ENCODE data around the gene PRKN.

The PRKN gene

DNA sequence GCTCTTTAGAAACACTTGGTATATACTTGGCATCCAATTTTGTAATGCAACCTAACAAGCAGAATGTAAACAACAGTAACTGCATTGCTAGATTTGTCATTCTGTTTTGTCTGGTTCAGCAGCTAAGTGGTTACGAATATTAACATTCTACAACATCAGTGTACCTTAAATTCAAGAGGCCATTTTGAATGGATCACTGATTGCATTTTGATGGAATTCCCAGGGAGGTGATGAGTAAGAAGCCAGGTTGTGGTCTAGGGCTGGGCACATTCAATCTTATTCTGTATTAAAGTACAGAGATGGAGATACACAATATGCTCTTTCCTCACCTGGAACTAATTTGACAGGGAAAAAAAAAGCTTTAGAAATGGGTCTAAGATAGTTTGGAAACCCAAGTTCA lies 483.5 kb downstream of the PRKN start:
- no peak for DNase-seq (ENCODE audit: low spot score)

DNA sequence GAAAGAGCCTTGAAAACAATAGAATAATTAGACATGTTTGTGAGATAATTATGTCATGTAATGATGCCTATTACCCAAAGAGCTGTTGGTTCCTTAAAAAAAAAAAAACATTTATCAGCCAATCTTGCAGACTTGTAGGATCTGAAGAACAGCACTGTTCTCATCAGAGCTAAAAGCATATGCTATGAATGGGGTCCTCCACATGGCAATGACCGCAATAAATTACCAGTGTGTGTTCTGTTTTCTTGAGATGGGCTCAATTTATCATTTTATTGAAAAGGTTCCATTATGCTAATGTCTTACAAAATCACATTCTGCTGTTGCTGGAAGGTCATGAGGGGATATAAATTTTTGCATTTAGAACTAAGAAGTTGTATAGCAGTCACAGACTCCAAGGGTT lies 484.7 kb downstream of the PRKN start:
- no peak for DNase-seq (ENCODE audit: low spot score)

DNA sequence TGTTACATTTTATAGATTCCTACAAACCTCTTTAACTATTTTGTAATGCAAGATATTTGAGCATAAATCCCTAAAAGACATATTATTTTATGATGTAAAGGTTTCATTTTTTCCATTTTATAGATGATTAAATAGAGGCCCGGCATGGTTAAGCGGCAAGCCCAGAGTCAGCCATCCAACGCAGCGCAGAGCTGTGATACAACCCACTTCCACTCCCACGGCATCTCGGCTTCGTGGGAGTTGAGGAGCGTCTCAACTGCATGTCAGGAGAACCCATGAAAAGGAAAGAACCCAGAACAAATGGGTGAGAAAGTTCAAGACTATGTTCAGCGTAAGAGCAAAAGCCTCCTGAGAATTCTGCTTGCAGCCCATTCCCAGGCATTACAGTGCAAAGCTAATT lies 488.2 kb downstream of the PRKN start:
- no peak for DNase-seq (ENCODE audit: low spot score)

DNA sequence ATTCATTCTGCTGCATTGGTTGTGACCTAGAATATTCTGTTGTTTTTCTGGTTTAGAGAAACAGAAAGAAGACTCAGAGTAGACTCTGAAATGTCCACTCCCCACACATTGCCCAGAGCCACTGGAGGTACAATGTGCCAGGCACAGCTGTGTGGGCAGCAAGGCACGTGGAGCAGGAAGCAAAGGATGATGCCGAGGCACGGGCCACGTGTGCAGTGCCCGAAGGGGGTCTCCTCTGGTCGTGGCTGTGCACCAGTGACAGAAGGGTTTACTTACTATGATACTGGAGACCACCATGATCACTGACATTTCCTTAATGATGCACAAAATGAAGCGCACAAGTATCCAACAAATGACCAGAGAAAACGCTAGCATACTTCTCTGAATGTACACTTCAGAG lies 488.9 kb downstream of the PRKN start:
- DNase-seq (ENCODE audit: low spot score) = no peak

DNA sequence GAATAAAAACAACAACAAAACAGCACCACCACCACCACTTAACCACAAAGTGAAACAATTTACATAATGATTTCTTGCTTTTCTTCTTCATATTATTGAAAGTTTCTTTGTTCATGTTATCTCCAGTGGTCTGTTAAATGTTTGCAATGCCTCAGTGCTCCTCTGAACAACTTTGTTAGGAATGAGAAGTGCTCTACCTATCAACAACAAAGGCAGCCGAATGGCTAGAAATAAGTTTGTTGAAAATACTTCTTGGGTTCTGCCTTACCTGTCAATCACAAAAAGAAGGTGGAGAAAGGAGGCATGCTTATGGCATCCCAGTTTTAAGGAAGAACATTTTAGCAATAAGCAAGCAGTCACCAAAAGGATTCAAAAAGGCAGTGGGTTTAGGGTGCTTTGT lies 490.2 kb downstream of the PRKN start:
- no peak for DNase-seq (ENCODE audit: low spot score)

DNA sequence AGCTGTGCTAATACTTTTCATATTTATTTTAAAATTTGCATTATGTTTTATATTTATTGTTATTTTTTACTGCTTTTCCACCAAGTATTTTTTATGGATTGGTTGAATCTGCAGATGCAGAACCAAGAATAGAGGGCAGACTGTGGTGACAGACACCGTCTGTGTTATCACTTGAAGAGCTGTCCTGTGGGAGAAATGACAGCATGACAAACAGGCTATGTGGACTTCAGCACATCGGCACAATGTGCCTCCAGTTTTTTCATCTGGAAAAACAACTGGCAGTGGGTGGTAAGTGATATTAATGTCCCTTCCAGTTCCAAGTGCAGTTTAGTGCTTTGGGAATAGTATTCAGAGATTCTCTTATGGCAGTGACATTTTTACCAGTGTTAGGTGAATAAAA lies 492.9 kb downstream of the PRKN start:
- no peak for DNase-seq (ENCODE audit: low spot score)

DNA sequence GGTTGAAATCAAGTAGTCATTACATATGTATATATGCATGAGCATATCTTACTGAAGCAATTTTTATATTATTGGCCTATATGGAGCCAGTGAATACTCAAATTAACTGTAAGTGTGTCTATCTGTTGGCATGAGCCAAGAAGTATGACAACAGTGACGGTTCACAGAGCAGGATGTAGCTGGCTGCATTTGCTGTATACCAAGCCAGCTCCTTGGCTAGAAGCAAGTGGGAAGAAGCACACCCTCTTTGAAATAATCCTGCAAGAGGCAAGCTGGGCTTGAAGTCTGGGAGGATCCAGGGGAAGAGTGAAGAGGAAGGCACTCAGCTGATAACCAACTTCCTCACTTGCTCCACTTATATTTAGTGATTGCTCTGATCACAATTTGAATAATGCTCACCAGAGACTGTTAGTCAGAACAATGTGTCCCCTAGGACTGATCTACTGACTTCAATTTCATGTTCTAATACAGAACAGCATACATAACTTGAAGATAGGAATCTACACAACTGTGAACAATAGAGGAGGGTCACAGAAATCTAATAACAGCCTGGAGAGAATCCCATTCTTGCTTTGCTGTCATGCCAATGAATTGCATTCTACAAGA lies 497.3 kb downstream of the PRKN start:
- no peak for DNase-seq (ENCODE audit: low spot score)

DNA sequence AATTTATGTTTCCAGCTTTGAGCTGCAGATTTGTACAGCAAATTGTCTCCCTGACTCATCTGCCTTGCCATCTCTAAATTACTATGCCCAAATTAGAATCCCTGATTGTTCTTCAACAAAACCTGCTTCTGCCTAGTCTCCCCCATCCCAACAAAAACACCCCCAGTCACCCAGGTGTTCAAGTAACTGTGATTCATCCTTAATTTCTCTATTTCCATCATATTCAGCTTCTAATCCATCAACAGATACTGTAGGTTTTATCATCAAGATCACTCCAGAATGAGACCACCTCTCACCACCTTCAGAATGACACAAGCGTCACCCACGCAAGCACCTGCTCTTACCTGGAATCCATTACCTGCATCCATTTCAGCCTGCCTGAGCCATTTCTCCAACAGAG lies 498.5 kb downstream of the PRKN start:
- DNase-seq (ENCODE audit: low spot score) = no peak

DNA sequence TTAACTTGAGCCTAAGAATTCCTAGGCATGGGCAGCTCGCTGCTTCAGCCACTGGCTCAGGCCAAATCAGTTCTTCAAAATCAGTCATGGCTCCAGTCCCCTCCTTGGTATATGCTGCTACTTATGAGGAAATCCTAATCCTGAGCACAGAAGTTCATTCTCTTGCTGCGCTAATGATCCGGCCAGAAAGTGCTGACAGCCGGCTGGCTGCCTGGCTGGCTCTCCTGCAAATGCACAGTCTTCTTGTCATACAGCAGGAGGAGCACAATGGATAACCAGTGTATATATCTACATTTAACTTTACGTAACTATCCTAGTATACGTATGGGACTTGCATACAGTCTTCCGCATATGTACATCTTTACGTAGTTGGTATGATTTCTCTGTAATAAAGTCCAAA lies 500.8 kb downstream of the PRKN start:
- DNase-seq (ENCODE audit: low spot score) = no peak

DNA sequence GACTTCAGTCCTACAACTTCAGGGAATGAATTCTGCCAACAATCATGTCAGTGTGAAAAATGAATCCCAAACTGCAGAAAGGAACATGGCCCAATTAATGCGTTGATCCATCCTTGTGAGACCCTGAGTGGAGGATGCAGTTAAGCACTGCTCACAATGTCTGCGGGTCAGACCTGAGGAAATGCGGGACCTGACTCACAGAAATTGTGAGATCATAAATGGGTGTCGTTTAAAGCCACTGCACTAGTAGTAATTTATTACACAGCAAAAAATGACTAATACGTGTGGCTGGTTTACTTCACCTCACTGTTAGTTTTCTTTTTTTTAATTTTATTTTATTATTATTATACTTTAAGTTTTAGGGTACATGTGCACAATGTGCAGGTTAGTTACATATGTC lies 505.0 kb downstream of the PRKN start:
- no peak for DNase-seq (ENCODE audit: low spot score)

DNA sequence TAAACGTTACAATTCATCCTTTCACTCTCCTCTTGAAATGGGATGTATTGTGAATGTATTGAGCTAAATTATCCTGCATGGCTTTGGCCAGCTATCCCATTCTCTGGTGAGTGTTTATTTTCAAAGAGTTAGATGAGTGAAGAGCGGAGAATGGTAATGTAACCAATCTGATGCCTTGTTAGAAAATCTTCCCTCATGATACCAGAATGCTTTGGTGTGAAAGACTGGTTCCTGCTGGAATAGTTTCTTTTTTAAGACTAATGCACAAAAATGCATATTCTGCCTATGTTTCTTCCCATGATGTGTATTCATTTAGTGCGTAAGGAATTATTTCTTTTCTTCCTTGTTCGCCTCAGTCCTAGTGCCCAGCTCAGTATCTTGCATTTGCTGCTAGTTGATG lies 506.7 kb downstream of the PRKN start:
- no peak for DNase-seq (ENCODE audit: low spot score)

DNA sequence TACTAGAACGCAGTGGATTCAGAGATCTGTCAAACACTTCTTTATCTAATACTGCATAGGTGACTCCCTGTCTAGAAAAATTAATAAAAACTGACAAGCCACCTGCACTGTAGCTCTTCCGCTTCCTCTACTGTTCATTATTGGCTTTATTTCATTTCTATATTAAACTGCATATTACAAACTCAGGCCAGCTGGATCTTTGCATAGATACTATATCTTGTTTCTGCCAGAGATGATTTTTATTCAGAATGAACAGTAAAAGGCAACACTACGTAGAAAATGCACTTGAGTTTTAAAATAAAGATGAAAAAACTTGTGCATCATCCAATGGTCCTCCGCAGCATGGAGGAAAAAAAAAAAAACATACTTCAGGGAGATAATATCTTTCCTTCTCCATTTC lies 508.3 kb downstream of the PRKN start:
- DNase-seq (ENCODE audit: low spot score) = no peak

DNA sequence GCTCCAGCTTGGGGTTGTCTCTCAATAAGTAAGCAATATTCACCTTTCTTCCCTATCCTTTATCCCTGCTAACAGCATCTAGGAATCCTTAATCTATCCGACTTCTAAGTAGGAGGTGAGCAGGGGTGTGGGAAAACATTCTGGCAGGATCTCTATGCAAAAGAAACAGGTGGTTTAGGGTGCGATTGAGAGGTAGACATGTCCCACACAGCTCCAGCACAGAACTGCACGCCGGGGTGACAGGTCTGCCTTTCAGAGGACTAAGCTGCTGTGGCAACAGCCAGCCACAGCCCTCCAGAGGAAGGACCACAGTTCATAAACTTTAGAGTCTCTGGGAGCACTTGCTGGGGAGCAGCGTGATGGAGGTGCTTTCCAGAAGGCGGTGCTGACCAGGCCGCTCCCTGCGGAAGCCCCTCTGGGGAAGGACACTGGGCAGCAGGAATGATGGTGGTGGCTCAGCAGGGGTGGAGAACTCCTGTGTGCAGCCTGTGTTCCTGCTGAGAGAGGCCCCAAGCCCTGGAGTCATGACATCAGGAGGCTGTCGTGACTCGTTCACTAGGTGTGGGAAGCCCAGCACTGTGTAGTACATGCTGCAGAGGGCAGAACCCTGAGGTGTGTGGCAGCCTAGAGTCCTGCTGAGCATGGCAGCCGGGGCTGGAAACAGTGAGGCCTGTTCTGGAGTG lies 509.6 kb downstream of the PRKN start:
- DNase-seq (ENCODE audit: low spot score) = no peak

DNA sequence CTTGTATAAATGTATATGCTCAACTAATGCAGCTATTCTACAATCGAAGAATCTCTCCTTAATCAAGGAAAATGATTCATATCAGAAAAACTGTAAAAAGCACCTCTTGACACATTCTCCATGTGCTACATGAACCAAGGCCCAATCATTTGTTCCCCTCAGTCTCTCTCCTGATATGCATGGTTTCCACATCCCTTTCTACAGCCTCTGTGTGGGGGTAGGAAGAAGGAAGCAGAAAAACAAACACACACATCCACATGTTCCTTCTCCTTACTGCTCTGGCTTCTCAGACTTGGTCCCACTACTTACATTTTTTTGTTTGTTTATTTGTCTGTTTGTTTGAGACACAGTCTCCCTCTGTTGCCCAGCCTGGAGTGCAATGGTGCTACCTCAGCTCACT lies 510.5 kb downstream of the PRKN start:
- no peak for DNase-seq (ENCODE audit: low spot score)

DNA sequence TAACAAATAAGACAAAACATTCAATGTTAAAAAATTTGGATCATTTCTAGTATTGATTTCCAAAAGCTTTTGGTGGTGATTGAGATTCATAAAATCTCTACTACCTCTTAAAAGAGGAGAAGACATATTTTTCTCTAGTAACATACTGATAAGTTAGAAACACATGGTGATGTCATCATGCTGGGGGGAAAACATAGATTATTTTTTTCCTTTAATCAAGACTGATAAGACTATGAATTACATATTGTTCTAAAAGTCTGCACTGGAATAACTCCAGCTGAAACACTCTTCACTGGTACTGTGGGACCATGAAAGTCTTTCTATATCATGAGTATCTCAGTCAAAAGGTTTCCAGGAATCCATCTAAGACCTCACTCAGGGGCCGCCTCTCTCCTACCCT lies 515.8 kb downstream of the PRKN start:
- no peak for DNase-seq (ENCODE audit: low spot score)

DNA sequence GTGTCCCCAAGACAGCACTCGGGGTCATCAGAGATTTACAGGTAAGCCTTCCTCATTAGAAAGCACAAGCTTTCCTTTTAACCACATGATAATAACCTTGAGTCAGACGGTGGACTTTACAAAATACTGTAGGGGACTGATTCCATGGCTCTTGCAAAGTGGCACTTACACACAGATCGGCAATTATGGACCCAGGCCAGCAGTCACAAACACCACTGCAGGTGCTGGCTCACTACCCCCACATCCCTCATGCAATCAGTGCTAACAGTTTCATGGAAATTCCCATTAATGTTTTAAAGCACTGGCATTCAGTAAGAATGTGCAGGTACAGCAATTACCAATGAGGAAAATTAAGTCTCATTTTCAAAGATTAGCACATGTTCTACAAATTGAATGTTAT lies 516.5 kb downstream of the PRKN start:
- DNase-seq (ENCODE audit: low spot score) = no peak

DNA sequence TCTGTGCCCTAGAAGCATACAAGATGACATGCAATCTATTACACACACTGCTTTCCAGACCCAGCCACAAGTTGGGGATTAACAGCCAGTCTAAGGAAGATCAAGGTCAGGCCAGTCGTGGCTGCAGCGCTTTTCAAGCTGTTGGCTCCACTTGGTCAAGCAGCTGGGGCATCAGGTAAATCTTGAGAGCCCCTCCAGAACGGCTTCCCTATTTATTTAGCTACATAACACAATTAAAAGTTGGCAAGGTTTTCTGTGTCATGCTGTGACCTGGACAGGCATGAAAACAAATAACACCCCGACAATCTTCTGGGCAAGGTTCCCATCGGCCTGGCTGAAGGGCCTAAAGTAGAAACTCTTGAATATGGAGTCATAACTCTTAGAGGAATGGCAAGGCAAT lies 524.3 kb downstream of the PRKN start:
- no peak for DNase-seq (ENCODE audit: low spot score)

DNA sequence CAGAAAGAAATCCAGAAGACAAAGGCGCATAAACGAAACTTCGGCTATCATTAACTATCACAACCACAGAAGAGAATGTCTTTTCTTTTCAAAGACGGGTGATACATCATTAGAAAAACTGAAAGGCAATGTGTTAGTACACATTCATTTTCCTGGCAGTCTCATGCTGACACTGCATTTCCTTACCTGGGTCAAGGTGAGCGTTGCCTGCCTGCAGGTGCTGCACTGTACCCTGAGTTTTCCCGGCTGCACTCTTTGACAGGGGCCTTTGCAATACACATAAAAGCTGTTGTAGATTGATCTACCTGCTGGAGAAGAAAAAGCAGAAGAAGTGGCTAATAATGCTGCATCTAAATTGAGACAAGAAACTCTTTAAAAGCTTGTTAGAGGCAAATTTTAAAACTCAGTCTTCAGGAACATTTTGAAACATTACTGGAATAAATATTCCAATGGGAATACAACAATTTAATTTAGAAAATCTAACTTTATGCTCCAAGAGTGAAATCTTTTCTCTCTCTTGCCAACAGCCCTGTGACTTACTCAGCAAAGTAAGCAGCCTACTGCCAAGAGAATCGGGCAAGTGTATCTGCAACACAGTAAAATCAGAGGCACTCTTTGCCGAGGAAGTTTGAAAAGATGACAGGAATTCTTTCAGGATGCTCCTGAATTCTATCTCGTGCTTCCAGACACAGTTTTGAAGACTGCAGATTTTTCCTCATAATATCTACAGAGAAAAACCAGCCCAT lies 526.4 kb downstream of the PRKN start:
- DNase-seq (ENCODE audit: low spot score) = no peak

DNA sequence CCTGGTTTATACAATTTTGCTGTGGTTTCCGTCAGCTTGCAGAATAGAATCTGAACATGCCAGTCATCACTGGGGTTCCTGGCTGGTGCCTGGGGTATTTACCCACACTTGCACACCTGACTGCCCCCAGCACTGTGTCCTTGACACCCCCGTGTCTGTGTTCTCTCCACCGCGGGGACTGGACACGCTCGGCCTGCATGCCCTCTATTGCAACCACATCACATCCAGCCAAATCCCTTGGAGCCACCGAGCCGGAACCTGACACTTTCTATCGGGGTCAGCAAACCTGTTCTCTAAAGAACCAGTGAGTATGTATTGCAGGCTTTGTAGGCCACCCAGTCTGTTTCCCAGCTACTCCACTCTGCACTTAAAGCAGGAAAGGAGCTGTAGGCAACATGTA lies 527.5 kb downstream of the PRKN start:
- DNase-seq (ENCODE audit: low spot score) = no peak

DNA sequence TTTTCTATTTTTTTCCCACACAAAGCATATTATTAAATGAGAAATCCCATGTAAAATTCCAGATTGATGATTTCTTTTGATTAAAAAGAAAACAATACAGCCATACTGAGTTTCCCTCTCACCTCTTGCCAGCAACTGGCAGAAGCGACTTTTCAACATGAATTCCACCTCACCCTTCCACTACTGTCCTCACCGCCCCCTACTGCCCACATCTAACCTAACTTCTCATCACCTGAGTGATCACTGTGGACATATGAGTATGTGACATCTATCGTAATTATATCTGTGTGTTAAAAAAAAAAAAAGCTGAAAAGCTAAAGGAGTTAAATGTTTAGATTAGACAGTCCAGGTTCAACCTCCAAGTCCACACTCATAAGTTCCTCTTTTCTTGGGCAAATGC lies 528.6 kb downstream of the PRKN start:
- DNase-seq (ENCODE audit: low spot score) = no peak

DNA sequence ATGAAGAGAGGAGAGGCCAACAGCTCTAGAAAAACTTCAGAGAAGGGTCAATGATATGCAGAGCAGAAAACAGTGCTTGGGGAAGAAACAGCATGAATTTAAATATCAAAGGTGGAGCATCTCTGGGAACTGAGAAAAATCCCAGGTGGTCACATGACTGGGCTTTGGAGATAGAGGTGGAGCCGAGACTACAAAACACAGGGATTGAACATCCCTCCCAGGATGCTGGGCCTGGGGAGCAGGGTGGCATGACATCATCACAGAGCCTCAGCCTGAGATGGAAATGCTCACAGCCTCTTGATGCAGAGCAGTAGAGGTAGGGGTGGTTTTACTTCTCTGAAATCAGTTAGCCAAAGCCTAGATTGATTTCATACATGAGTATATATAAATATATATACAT lies 529.5 kb downstream of the PRKN start:
- no peak for DNase-seq (ENCODE audit: low spot score)

DNA sequence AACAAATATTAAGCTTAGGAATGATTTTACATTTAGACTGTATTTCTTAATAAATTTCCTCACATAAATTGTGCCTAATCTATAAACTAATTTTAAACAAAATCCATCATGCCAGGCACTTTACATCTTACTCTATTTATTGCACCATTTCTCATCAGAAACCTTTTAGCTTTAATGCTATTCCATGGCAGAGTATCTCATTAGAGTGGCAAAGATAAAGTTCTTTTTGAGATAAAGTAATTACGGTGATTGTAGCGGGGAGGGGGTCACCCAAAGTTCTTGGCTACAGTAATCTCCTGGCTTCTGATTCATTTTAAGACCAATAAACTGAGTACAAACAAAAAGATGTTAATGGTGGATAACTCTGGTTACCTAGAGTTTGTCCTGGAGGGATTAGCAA lies 532.1 kb downstream of the PRKN start:
- no peak for DNase-seq (ENCODE audit: low spot score)

DNA sequence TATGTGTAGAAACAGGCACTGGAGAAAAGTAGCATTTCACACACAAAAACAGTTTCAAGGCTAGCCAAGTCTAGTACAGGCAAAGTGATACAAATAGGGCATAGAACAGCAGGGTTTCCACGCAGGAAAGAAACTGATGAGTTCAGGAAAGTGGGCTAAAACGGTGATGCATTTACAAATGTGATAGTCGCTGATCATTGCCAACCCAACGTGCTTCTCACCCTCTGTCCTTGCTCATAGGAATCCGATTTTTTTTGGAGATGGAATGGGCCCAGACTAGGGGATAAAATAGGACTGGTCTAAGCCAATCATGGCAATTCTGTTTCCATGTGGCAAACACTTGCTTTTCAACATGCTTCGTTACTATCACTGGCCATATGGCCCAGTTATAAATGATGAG lies 536.6 kb downstream of the PRKN start:
- no peak for DNase-seq (ENCODE audit: low spot score)

Measured in CD4-positive, alpha-beta T cell treated with Interleukin-6 at 100 ng/mL for 8 hours (primary cell).